NCI-H1417 treated with DMSO at 0.1 percent for 48 hours (cell line): ENCODE measurements around the gene PIK3CG.
"Not testable (repeated sequence)": the region's sequence is repeated elsewhere in the genome, so short reads cannot be mapped to it uniquely, and the experiment has no call there.

Source experiments
- DNase-seq: peaks from one replicate; lab custom pipeline; 2025; lab: John Stamatoyannopoulos, UW

The PIK3CG gene

GRCh38 chr7:106887421-106887820 lies 22.3 kb downstream of the PIK3CG start:
- no peak for DNase-seq

- no peak for DNase-seq
These were observed 23.1 kb downstream of the PIK3CG start for GRCh38 chr7:106888204-106888603.

GRCh38 chr7:106890952-106891351 lies 25.9 kb downstream of the PIK3CG start:
- no peak for DNase-seq

- DNase-seq = no peak
These were observed 26.7 kb downstream of the PIK3CG start for GRCh38 chr7:106891548-106892410.

GRCh38 chr7:106893591-106893990 lies 28.5 kb downstream of the PIK3CG start:
- no peak for DNase-seq

- no peak for DNase-seq
These were observed 30.3 kb downstream of the PIK3CG start for GRCh38 chr7:106895246-106895864.

- no peak for DNase-seq
These were observed 31.1 kb downstream of the PIK3CG start for GRCh38 chr7:106896231-106896630.

GRCh38 chr7:106897553-106897952 lies 32.5 kb downstream of the PIK3CG start:
- not testable (repeated sequence) for DNase-seq

- DNase-seq = not testable (repeated sequence)
These were observed 33.9 kb downstream of the PIK3CG start for GRCh38 chr7:106898967-106899366.

GRCh38 chr7:106901828-106902441 lies 36.9 kb downstream of the PIK3CG start:
- no peak for DNase-seq

GRCh38 chr7:106905734-106906133 lies 40.7 kb downstream of the PIK3CG start:
- DNase-seq = no peak

GRCh38 chr7:106911959-106912358 lies 46.9 kb downstream of the PIK3CG start:
- DNase-seq = no peak

- no peak for DNase-seq
These were observed 49.0 kb downstream of the PIK3CG start for GRCh38 chr7:106914018-106914607.

- DNase-seq = no peak
These were observed 50.3 kb downstream of the PIK3CG start for GRCh38 chr7:106915407-106915806.

- no peak for DNase-seq
These were observed 50.8 kb downstream of the PIK3CG start for GRCh38 chr7:106915873-106916272.

- no peak for DNase-seq
These were observed 51.6 kb downstream of the PIK3CG start for GRCh38 chr7:106916679-106917078.

GRCh38 chr7:106918991-106919390 lies 53.9 kb downstream of the PIK3CG start:
- no peak for DNase-seq

GRCh38 chr7:106924468-106924867 lies 59.4 kb downstream of the PIK3CG start:
- DNase-seq = not testable (repeated sequence)

GRCh38 chr7:106926892-106927291 lies 61.8 kb downstream of the PIK3CG start:
- DNase-seq = no peak

GRCh38 chr7:106927536-106927935 lies 62.5 kb downstream of the PIK3CG start:
- no peak for DNase-seq

- not testable (repeated sequence) for DNase-seq
These were observed 64.5 kb downstream of the PIK3CG start for GRCh38 chr7:106929616-106930015.

- DNase-seq = no peak
These were observed 71.2 kb downstream of the PIK3CG start for GRCh38 chr7:106936236-106936635.

- not testable (repeated sequence) for DNase-seq
These were observed 73.0 kb downstream of the PIK3CG start for GRCh38 chr7:106938122-106938521.
